Neural progenitor cell (in vitro differentiated cells): ENCODE measurements around the gene KRT77.

ENCODE experiments used
- CTCF ChIP-seq: fragments of 200-600 bp; sonication (generic); IDR thresholded peaks from 2 replicates; pipeline ENCODE4 v1.5.1; 2017; ENCODE audit warnings: antibody characterized with exemption, mild to moderate bottlenecking
- EZH2 ChIP-seq: fragments of 200-600 bp; sonication (generic); IDR thresholded peaks from 2 replicates; pipeline ENCODE4 v1.6.1; 2017; ENCODE audit warnings: antibody characterized with exemption, mild to moderate bottlenecking, moderate library complexity

- no peak for TF ChIP-seq CTCF
- TF ChIP-seq EZH2 = no peak
Observed at GRCh38 chr12:52641468-52641867, 61.9 kb downstream of the KRT77 start.
